Liver (tissue), 9 donors: ENCODE measurements around the gene OTUB1. TPM values are rescaled to one million over a fixed set of nuclear protein-coding genes. Genes with fewer than 3 reads are reported as not detected.

Experiments
- DNase-seq: peaks from one replicate; pipeline ENCODE4 v3.0.0-alpha.2; 2017; ENCODE audit warnings: low spot score
- H3K27ac ChIP-seq, 2 donors: one replicate each; pipeline ENCODE4 v1.7.0; 2013; ENCODE audit warnings: inconsistent platforms in 2 of 2, low read length in 2 of 2, control low read depth in 1 of 2, low read depth in 1 of 2, mild to moderate bottlenecking in 1 of 2
- H3K27me3 ChIP-seq, 4 donors: one replicate each; pipeline versions ENCODE4 v1.6.1 to v1.7.0; 2013; ENCODE audit warnings: low read length in 3 of 4, inconsistent platforms in 1 of 4, mild to moderate bottlenecking in 1 of 4, moderate library complexity in 1 of 4; ENCODE audit not compliant: control insufficient read depth in 4 of 4, insufficient read depth in 4 of 4
- H3K36me3 ChIP-seq, 4 donors: one replicate each; pipeline versions ENCODE4 v1.6.1 to v1.7.0; 2013; ENCODE audit warnings: low read length in 3 of 4, mild to moderate bottlenecking in 3 of 4, low read depth in 1 of 4, moderate library complexity in 1 of 4; ENCODE audit not compliant: control insufficient read depth in 4 of 4, insufficient read depth in 3 of 4
- H3K4me1 ChIP-seq, 4 donors: one replicate each; pipeline versions ENCODE4 v1.6.1 to v1.7.0; 2013; ENCODE audit warnings: low read length in 3 of 4, mild to moderate bottlenecking in 3 of 4, moderate library complexity in 1 of 4; ENCODE audit not compliant: control insufficient read depth in 4 of 4, insufficient read depth in 4 of 4
- H3K4me3 ChIP-seq, 3 donors: one replicate each; pipeline versions ENCODE4 v1.6.1 to v1.7.0; 2013; ENCODE audit warnings: low read length in 3 of 3, control low read depth in 1 of 3, low read depth in 1 of 3, mild to moderate bottlenecking in 1 of 3
- H3K9ac ChIP-seq, 2 donors: one replicate each; pipeline ENCODE4 v1.7.0; 2013; ENCODE audit warnings: low read length in 2 of 2, mild to moderate bottlenecking in 2 of 2, moderate library complexity in 2 of 2, control low read depth in 1 of 2, low read depth in 1 of 2
- H3K9me3 ChIP-seq, 4 donors: one replicate each; pipeline versions ENCODE4 v1.6.1 to v1.7.0; 2013; ENCODE audit warnings: low read length in 3 of 4; ENCODE audit not compliant: control insufficient read depth in 4 of 4
- CTCF ChIP-seq: fragments of 150-350 bp; IDR thresholded peaks from 2 replicates; pipeline ENCODE4 v1.5.1; 2017; ENCODE audit warnings: improper control_type of control experiment, low read depth, low read length; ENCODE audit not compliant: missing input control
- FOXA2 ChIP-seq: IDR thresholded peaks from 2 replicates; pipeline ENCODE4 v1.6.1; 2016; ENCODE audit warnings: antibody characterized with exemption
- GABPA ChIP-seq, 2 donors: IDR thresholded peaks in 1 of 2; conservative IDR thresholded peaks in 1 of 2; 2 replicates each; pipeline ENCODE4 v1.6.1; 2016; ENCODE audit warnings: antibody characterized with exemption in 2 of 2, mild to moderate bottlenecking in 1 of 2, moderate library complexity in 1 of 2
- HNF4A ChIP-seq, 2 donors: conservative IDR thresholded peaks; 2 replicates each; pipeline ENCODE4 v1.6.1; 2016; ENCODE audit warnings: antibody characterized with exemption in 2 of 2, mild to moderate bottlenecking in 2 of 2
- HNF4G ChIP-seq: IDR thresholded peaks from 2 replicates; pipeline ENCODE4 v1.6.1; 2016; ENCODE audit warnings: antibody characterized with exemption
- JUND ChIP-seq, 2 donors: IDR thresholded peaks; 2 replicates each; pipeline ENCODE4 v1.6.1; 2016; ENCODE audit warnings: antibody characterized with exemption in 2 of 2
- RAD21 ChIP-seq, 2 donors: IDR thresholded peaks; 2 replicates each; pipeline ENCODE4 v1.6.1; 2016; ENCODE audit warnings: antibody characterized with exemption in 2 of 2, mild to moderate bottlenecking in 2 of 2
- RXRA ChIP-seq, 2 donors: IDR thresholded peaks; 2 replicates each; pipeline ENCODE4 v1.6.1; 2017 to 2018; ENCODE audit warnings: antibody characterized with exemption in 2 of 2, mild to moderate bottlenecking in 1 of 2
- SP1 ChIP-seq: IDR thresholded peaks from 2 replicates; pipeline ENCODE4 v1.6.1; 2018; ENCODE audit warnings: antibody characterized with exemption, mild to moderate bottlenecking
- YY1 ChIP-seq: IDR thresholded peaks from 2 replicates; pipeline ENCODE4 v1.6.1; 2016; ENCODE audit warnings: antibody characterized with exemption, mild to moderate bottlenecking
- ZBTB33 ChIP-seq: IDR thresholded peaks from 2 replicates; pipeline ENCODE4 v1.6.1; 2016; ENCODE audit warnings: antibody characterized with exemption
- WGBS: extraction: QIAGEN DNeasy Blood & Tissue Kit; methylation state at CpG from one replicate; pipeline ENCODE4 v1.1.7; 2013; 5-methylcytosine and 5-hydroxymethylcytosine counted together
- polyA plus RNA-seq, 2 donors: library from polyadenylated mRNA; stranded (reverse) in 1 of 2; unstranded in 1 of 2; fragments of 200-250 nt in 1 of 2; fragments of >200 nt in 1 of 2; fragmentation: Nextera tagmentation in 1 of 2; extraction: Ambion mirVana in 1 of 2; gene quantifications; one replicate each; pipeline versions ENCODE4 v1.2.1 to v1.2.3, GENCODE V29; 2013 to 2015
- total RNA-seq, 2 donors: library from RNA; depleted of rRNA; stranded (reverse); fragments of >200 nt; gene quantifications; one replicate each; pipeline ENCODE4 v1.2.3, GENCODE V29; 2014
- TF ChIP-seq, protein P1 (sequence below): IDR thresholded peaks from 2 replicates; pipeline ENCODE4 v1.6.1; 2016; ENCODE audit warnings: antibody characterized with exemption, mild to moderate bottlenecking
- donor health status: healthy.
- donor health status: healthy.
- donor health status: healthy.
- donor health status: healthy.
- donor health status: healthy.

OTUB1 gene
- total and polyA plus RNA-seq, 4 donors, result 18.8 to 44.6 (median 28.5) TPM

GRCh38 chr11:63942803-63943202, 43.4 kb upstream of the OTUB1 start:
- no peaks in the 10 kb centered on the region for H3K27me3 ChIP-seq
- H3K27ac ChIP-seq, result no peak overlapping the region
- H3K4me3 ChIP-seq, result no peak overlapping the region
- no peaks in the 10 kb centered on the region for H3K9me3 ChIP-seq
- WGBS, result 91% methylated on average over 3 of the region's 3 CpGs
- H3K9ac ChIP-seq, result no peak overlapping the region
- no peak for DNase-seq
- no peak for TF ChIP-seq YY1
- TF ChIP-seq RAD21 (IDR thresholded peaks at IDR 0.05), result no peak
- no peak for TF ChIP-seq ZBTB33
- no peak for TF ChIP-seq GABPA (IDR thresholded peaks at IDR 0.05 in 1 of 2, conservative IDR thresholded peaks at IDR 0.05 in 1 of 2)
- TF ChIP-seq FOXA2, result no peak
- TF ChIP-seq SP1, result no peak
- TF ChIP-seq HNF4A (conservative IDR thresholded peaks at IDR 0.05), result no peak
- no peak for TF ChIP-seq HNF4G
- H3K36me3 ChIP-seq, result peaks cover 0 to 3% (median 0%) of the 10 kb centered on the region in 4 donors
- peaks cover 9 to 28% (median 21%) of the 10 kb centered on the region in 4 donors for H3K4me1 ChIP-seq

- DNase-seq, result no peak
- Histone ChIP-seq H3K27ac (peak overlapping the region in 1 of 2 donors; percentile 5), H3K9ac (no peak overlapping the region), H3K9me3 (no peaks in the 10 kb centered on the region), H3K4me3 (no peak overlapping the region), H3K4me1 (peaks cover 6 to 13% (median 10%) of the 10 kb centered on the region in 4 donors), H3K27me3 (no peaks in the 10 kb centered on the region), H3K36me3 (peaks cover 0 to 3% (median 0%) of the 10 kb centered on the region in 4 donors)
- 41% methylated on average over 8 of the region's 8 CpGs for WGBS
- TF ChIP-seq, protein P1, sequence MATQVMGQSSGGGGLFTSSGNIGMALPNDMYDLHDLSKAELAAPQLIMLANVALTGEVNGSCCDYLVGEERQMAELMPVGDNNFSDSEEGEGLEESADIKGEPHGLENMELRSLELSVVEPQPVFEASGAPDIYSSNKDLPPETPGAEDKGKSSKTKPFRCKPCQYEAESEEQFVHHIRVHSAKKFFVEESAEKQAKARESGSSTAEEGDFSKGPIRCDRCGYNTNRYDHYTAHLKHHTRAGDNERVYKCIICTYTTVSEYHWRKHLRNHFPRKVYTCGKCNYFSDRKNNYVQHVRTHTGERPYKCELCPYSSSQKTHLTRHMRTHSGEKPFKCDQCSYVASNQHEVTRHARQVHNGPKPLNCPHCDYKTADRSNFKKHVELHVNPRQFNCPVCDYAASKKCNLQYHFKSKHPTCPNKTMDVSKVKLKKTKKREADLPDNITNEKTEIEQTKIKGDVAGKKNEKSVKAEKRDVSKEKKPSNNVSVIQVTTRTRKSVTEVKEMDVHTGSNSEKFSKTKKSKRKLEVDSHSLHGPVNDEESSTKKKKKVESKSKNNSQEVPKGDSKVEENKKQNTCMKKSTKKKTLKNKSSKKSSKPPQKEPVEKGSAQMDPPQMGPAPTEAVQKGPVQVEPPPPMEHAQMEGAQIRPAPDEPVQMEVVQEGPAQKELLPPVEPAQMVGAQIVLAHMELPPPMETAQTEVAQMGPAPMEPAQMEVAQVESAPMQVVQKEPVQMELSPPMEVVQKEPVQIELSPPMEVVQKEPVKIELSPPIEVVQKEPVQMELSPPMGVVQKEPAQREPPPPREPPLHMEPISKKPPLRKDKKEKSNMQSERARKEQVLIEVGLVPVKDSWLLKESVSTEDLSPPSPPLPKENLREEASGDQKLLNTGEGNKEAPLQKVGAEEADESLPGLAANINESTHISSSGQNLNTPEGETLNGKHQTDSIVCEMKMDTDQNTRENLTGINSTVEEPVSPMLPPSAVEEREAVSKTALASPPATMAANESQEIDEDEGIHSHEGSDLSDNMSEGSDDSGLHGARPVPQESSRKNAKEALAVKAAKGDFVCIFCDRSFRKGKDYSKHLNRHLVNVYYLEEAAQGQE, result no peak
- TF ChIP-seq RXRA (IDR thresholded peaks at IDR 0.05) (peak; percentile 82 to 87), SP1 (peak; percentile 14), HNF4A (conservative IDR thresholded peaks at IDR 0.05) (peak; percentile 57 to 61)
Observed at GRCh38 chr11:63944987-63945386, 41.3 kb upstream of the OTUB1 start.

GRCh38 chr11:63945477-63946163, 40.6 kb upstream of the OTUB1 start:
- H3K27ac ChIP-seq, result peak overlapping the region in 1 of 2 donors; percentile 5
- H3K9me3 ChIP-seq, result no peaks in the 10 kb centered on the region
- H3K27me3 ChIP-seq, result no peaks in the 10 kb centered on the region
- H3K9ac ChIP-seq, result no peak overlapping the region
- H3K4me3 ChIP-seq, result no peak overlapping the region
- peaks cover 0 to 3% (median 0%) of the 10 kb centered on the region in 4 donors for H3K36me3 ChIP-seq
- peaks cover 6 to 12% (median 10%) of the 10 kb centered on the region in 4 donors for H3K4me1 ChIP-seq
- DNase-seq, result peak; percentile 56
- peak in 1 of 2 donors; percentile 22 for TF ChIP-seq RXRA (IDR thresholded peaks at IDR 0.05)
- TF ChIP-seq SP1, result no peak
- TF ChIP-seq, protein P1, result no peak
- no peak for TF ChIP-seq JUND (IDR thresholded peaks at IDR 0.05)
- TF ChIP-seq CTCF, result peak; percentile 92
- no peak for TF ChIP-seq HNF4A (conservative IDR thresholded peaks at IDR 0.05)
- peak; percentile 92 to 96 for TF ChIP-seq RAD21 (IDR thresholded peaks at IDR 0.05)
- no peak for TF ChIP-seq FOXA2
- 42% methylated on average over 14 of the region's 14 CpGs for WGBS
